Cardiac muscle cell (in vitro differentiated cells and primary cell): Measurements from ENCODE around the gene BIRC2. TPM values are rescaled to one million over a fixed set of nuclear protein-coding genes. Genes with fewer than 3 reads are reported as not detected.
"Not testable (repeated sequence)": the region's sequence is repeated elsewhere in the genome, so short reads cannot be mapped to it uniquely, and the experiment has no call there.

Source experiments
- DNase-seq, 2 donors: peaks; one replicate each; pipeline versions ENCODE4 v3.0.0 to v3.0.0-alpha.2; 2010 to 2017; ENCODE audit warnings: low read depth in 1 of 2, low spot score in 1 of 2
- H3K27ac ChIP-seq: fragments of 200-600 bp; sonication (generic); 2 replicates; pipeline ENCODE4 v1.5.1; 2016
- H3K27me3 ChIP-seq: fragments of 200-600 bp; sonication (generic); 2 replicates; pipeline ENCODE4 v1.6.0; 2016; ENCODE audit warnings: control low read depth
- H3K36me3 ChIP-seq: fragments of 200-600 bp; sonication (generic); 2 replicates; pipeline ENCODE4 v1.5.1; 2016; ENCODE audit warnings: control low read depth
- H3K4me1 ChIP-seq: fragments of 200-600 bp; sonication (generic); 2 replicates; pipeline ENCODE4 v1.8.1; 2017; ENCODE audit warnings: low read depth, mild to moderate bottlenecking, mixed run types
- H3K4me3 ChIP-seq: fragments of 200-600 bp; sonication (generic); 2 replicates; pipeline ENCODE4 v1.5.1; 2016; ENCODE audit warnings: mild to moderate bottlenecking
- H3K9me3 ChIP-seq: fragments of 200-600 bp; sonication (generic); 2 replicates; pipeline ENCODE4 v1.5.1; 2017; ENCODE audit warnings: low read depth, mild to moderate bottlenecking, control low read depth
- CTCF ChIP-seq: IDR thresholded peaks from 2 replicates; pipeline ENCODE4 v1.5.1; 2012; ENCODE audit warnings: low read depth, mild to moderate bottlenecking, low read length
- polyA plus RNA-seq: library from polyadenylated mRNA; unstranded; fragments of >200 nt; fragmentation: Nextera tagmentation; extraction: Ambion mirVana; gene quantifications from 2 replicates; pipeline ENCODE4 v1.2.1, GENCODE V29; 2016
- total RNA-seq: library from RNA; depleted of rRNA; stranded (reverse); fragments of >200 nt; gene quantifications from 2 replicates; pipeline ENCODE4 v1.2.3, GENCODE V29; 2016

Gene BIRC2
- total and polyA plus RNA-seq, 2 experiments from 2014 or later: 36.1 to 40.4 TPM

- Histone ChIP-seq H3K4me1 (no peaks in the 10 kb centered on the region), H3K4me3 (no peak overlapping the region), H3K27ac (no peak overlapping the region), H3K9me3 (no peaks in the 10 kb centered on the region), H3K27me3 (no peaks in the 10 kb centered on the region), H3K36me3 (no peaks in the 10 kb centered on the region)
- no peak for TF ChIP-seq CTCF
- DNase-seq: no peak
These were observed 21.9 kb upstream of the BIRC2 start for GRCh38 chr11:102325088-102325487.

GRCh38 chr11:102328748-102329147 lies 18.3 kb upstream of the BIRC2 start:
- no peak for TF ChIP-seq CTCF

GRCh38 chr11:102330231-102330630 lies 16.8 kb upstream of the BIRC2 start:
- Histone ChIP-seq H3K27ac (no peak overlapping the region), H3K36me3 (no peaks in the 10 kb centered on the region), H3K27me3 (no peaks in the 10 kb centered on the region), H3K4me1 (no peaks in the 10 kb centered on the region), H3K4me3 (no peak overlapping the region), H3K9me3 (no peaks in the 10 kb centered on the region)
- no peak for DNase-seq
- TF ChIP-seq CTCF: no peak

More at GRCh38 chr11:102328748-102329147, 18.3 kb upstream of the BIRC2 start:
- Histone ChIP-seq H3K36me3 (no peaks in the 10 kb centered on the region), H3K9me3 (no peaks in the 10 kb centered on the region), H3K4me1 (no peaks in the 10 kb centered on the region), H3K4me3 (no peak overlapping the region), H3K27me3 (no peaks in the 10 kb centered on the region), H3K27ac (no peak overlapping the region)
- no peak for DNase-seq

GRCh38 chr11:102331341-102331740 lies 15.7 kb upstream of the BIRC2 start:
- no peaks in the 10 kb centered on the region for H3K4me1 ChIP-seq
- no peak overlapping the region for H3K4me3 ChIP-seq
- TF ChIP-seq CTCF: no peak
- no peak for DNase-seq
- H3K36me3 ChIP-seq: no peaks in the 10 kb centered on the region
- no peaks in the 10 kb centered on the region for H3K27me3 ChIP-seq
- H3K27ac ChIP-seq: no peak overlapping the region
- H3K9me3 ChIP-seq: no peaks in the 10 kb centered on the region

GRCh38 chr11:102332611-102332994 lies 14.4 kb upstream of the BIRC2 start:
- Histone ChIP-seq H3K36me3 (no peaks in the 10 kb centered on the region), H3K27ac (no peak overlapping the region), H3K27me3 (no peaks in the 10 kb centered on the region), H3K4me3 (no peak overlapping the region), H3K9me3 (no peaks in the 10 kb centered on the region), H3K4me1 (no peaks in the 10 kb centered on the region)
- no peak for DNase-seq
- no peak for TF ChIP-seq CTCF

GRCh38 chr11:102338479-102339010 lies 8.5 kb upstream of the BIRC2 start:
- no peaks in the 10 kb centered on the region for H3K9me3 ChIP-seq
- TF ChIP-seq CTCF: no peak
- no peaks in the 10 kb centered on the region for H3K4me1 ChIP-seq
- H3K36me3 ChIP-seq: no peaks in the 10 kb centered on the region
- H3K4me3 ChIP-seq: no peak overlapping the region
- H3K27ac ChIP-seq: no peak overlapping the region
- DNase-seq: no peak
- H3K27me3 ChIP-seq: peaks cover 3% of the 10 kb centered on the region

GRCh38 chr11:102341311-102341710 lies 5.7 kb upstream of the BIRC2 start:
- DNase-seq, H3K27me3 ChIP-seq, H3K27ac ChIP-seq, H3K4me3 ChIP-seq, H3K36me3 ChIP-seq, H3K4me1 ChIP-seq, H3K9me3 ChIP-seq: not testable (repeated sequence)
